Measurements from ENCODE around the gene UQCR10. TPM values are rescaled to one million over a fixed set of nuclear protein-coding genes. Genes with fewer than 3 reads are reported as not detected.

UQCR10 gene

DNA sequence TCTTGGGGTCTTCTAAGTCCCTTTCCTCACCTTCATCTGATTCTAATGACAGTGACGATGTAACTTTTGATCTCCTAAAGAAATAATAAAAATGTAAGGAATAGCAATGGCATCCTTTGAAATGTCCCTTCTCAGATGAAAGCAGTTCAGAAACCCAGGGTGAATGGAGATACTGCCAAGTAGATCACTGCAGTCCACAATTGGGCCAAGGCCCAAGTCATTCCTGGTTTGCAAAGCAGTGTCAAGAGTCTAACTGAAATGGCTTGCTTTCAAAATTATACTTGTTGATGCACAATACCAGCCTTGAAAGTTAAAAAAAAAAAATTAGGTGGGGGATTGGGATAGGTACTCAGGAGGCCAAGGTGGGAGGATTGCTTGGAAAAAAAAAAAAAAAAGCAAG, 50.6 kb downstream of the UQCR10 start:
- H3K4me2 ChIP-seq (ENCODE audit: low read length, poor library complexity, severe bottlenecking): no peak overlapping the region
- H2BK12ac ChIP-seq (ENCODE audit: low read length in 2 of 2): no peak overlapping the region
- no peaks in the 10 kb centered on the region for H3K4me1 ChIP-seq (ENCODE audit: control insufficient read depth, insufficient read depth, low read depth, low read length)

DNA sequence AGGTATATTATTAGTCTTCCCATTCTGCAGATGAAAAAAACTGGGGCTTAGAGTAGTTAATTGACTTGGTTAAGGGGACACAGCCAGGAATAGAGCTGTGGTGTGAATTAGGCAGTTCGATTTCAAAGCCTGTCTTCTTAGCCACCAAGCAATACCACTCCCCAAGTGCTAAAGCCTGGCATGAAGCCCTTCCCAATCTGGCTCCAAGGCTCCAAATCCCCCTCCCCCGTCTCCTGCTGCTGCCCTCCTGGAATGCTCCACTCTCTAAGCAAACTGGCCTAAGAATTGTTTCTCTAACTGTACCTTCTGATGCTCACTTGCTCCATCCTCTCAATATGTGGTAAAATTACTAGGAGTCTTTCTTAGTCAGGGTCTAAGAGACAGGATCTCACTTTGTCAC, 52.3 kb downstream of the UQCR10 start:
- no peak overlapping the region for H3K14ac ChIP-seq (ENCODE audit: low read length in 2 of 2)
- no peak overlapping the region for H3K4me2 ChIP-seq (ENCODE audit: low read length, poor library complexity, severe bottlenecking)
- H2AK5ac ChIP-seq (ENCODE audit: low read length, severe bottlenecking): no peak overlapping the region
- H3K9me3 ChIP-seq (ENCODE audit: control insufficient read depth, low read length): no peaks in the 10 kb centered on the region
- no peak overlapping the region for H2BK15ac ChIP-seq (ENCODE audit: low read depth, poor library complexity, severe bottlenecking)
- H2AFZ ChIP-seq (ENCODE audit: low read depth, low read length): no peak overlapping the region
- no peak overlapping the region for H3K27ac ChIP-seq (ENCODE audit: low read length, poor library complexity, severe bottlenecking)
- H3K18ac ChIP-seq (ENCODE audit: low read depth in 1 of 2, low read length in 2 of 2): no peak overlapping the region
- H3K27me3 ChIP-seq (ENCODE audit: control insufficient read depth in 1 of 2, insufficient read depth in 1 of 2, low read length in 2 of 2): no peaks in the 10 kb centered on the region
- no peak overlapping the region for H4K91ac ChIP-seq (ENCODE audit: low read length)
- H3K4me1 ChIP-seq (ENCODE audit: control insufficient read depth, insufficient read depth, low read depth, low read length): no peaks in the 10 kb centered on the region
- no peak overlapping the region for H4K8ac ChIP-seq (ENCODE audit: low read length)
- peaks cover 1% of the 10 kb centered on the region for H3K79me1 ChIP-seq (replicated peaks; ENCODE audit: low read length, poor library complexity, severe bottlenecking)
- H2BK5ac ChIP-seq (ENCODE audit: low read depth, low read length, poor library complexity, severe bottlenecking): no peak overlapping the region
- DNase-seq: no peak
- no peak overlapping the region for H3K9ac ChIP-seq (ENCODE audit: low read length)
- H3K23ac ChIP-seq (ENCODE audit: low read length in 2 of 2): no peak overlapping the region
- H3K4ac ChIP-seq (ENCODE audit: low read depth in 1 of 2, low read length in 2 of 2): no peak overlapping the region
- no peak overlapping the region for H3K4me3 ChIP-seq (ENCODE audit: insufficient read depth in 1 of 2, low read depth in 1 of 2, low read length in 2 of 2)
- 57% methylated on average over 2 of the region's 2 CpGs for WGBS
- H3K36me3 ChIP-seq (ENCODE audit: control insufficient read depth in 1 of 2, insufficient read depth in 2 of 2, low read depth in 1 of 2, low read length in 2 of 2): peaks cover 44 to 56% of the 10 kb centered on the region in 2 experiments
- no peak overlapping the region for H2BK120ac ChIP-seq (ENCODE audit: low read depth, low read length)
- H2BK12ac ChIP-seq (ENCODE audit: low read length in 2 of 2): no peak overlapping the region

More for the DNA sequence above, 50.6 kb downstream of the UQCR10 start:
- Histone ChIP-seq H3K14ac (ENCODE audit: low read length in 2 of 2) (no peak overlapping the region), H3K9ac (ENCODE audit: low read length) (no peak overlapping the region), H3K4ac (ENCODE audit: low read depth in 1 of 2, low read length in 2 of 2) (no peak overlapping the region), H3K79me1 (replicated peaks; ENCODE audit: low read length, poor library complexity, severe bottlenecking) (no peaks in the 10 kb centered on the region), H2AK5ac (ENCODE audit: low read length, severe bottlenecking) (no peak overlapping the region), H3K27ac (ENCODE audit: low read length, poor library complexity, severe bottlenecking) (no peak overlapping the region), H4K8ac (ENCODE audit: low read length) (no peak overlapping the region), H3K9me3 (ENCODE audit: control insufficient read depth, low read length) (no peaks in the 10 kb centered on the region), H3K27me3 (ENCODE audit: control insufficient read depth in 1 of 2, insufficient read depth in 1 of 2, low read length in 2 of 2) (no peaks in the 10 kb centered on the region), H2AFZ (ENCODE audit: low read depth, low read length) (no peak overlapping the region), H3K36me3 (ENCODE audit: control insufficient read depth in 1 of 2, insufficient read depth in 2 of 2, low read depth in 1 of 2, low read length in 2 of 2) (peaks cover 42 to 59% of the 10 kb centered on the region in 2 experiments), H3K4me3 (ENCODE audit: insufficient read depth in 1 of 2, low read depth in 1 of 2, low read length in 2 of 2) (no peak overlapping the region), H3K18ac (ENCODE audit: low read depth in 1 of 2, low read length in 2 of 2) (no peak overlapping the region), H2BK5ac (ENCODE audit: low read depth, low read length, poor library complexity, severe bottlenecking) (no peak overlapping the region), H2BK120ac (ENCODE audit: low read depth, low read length) (no peak overlapping the region), H2BK15ac (ENCODE audit: low read depth, poor library complexity, severe bottlenecking) (no peak overlapping the region), H3K23ac (ENCODE audit: low read length in 2 of 2) (no peak overlapping the region), H4K91ac (ENCODE audit: low read length) (no peak overlapping the region)
- no peak for DNase-seq
- no CpG with 5 or more reads among the region's 1 CpG for WGBS

Small RNA genes within 50 kb of the gene (small RNA-seq; reads per million reads assigned to genes)
- not detected for gene RF00019 (ENCODE audit: low read depth)

Data from mesenchymal stem cell (in vitro differentiated cells and primary cell).